ENCODE results near the gene GPR161.

DNA sequence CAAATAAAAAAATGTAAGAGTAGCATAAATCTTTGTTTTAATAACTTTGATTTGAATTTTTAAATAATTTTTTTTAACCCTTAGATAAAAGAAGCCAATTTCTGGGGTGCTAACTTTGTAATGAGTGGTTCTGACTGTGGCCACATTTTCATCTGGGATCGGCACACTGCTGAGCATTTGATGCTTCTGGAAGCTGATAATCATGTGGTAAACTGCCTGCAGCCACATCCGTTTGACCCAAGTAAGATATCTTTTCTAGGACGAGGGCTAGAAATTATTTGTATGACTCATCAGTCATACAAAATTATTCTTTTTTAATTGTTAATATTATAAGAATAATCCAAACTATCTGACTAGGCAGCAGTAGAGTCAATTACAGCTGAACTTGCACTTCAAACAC is 71.2 kb downstream of the GPR161 start:
- TF ChIP-seq, protein P1, sequence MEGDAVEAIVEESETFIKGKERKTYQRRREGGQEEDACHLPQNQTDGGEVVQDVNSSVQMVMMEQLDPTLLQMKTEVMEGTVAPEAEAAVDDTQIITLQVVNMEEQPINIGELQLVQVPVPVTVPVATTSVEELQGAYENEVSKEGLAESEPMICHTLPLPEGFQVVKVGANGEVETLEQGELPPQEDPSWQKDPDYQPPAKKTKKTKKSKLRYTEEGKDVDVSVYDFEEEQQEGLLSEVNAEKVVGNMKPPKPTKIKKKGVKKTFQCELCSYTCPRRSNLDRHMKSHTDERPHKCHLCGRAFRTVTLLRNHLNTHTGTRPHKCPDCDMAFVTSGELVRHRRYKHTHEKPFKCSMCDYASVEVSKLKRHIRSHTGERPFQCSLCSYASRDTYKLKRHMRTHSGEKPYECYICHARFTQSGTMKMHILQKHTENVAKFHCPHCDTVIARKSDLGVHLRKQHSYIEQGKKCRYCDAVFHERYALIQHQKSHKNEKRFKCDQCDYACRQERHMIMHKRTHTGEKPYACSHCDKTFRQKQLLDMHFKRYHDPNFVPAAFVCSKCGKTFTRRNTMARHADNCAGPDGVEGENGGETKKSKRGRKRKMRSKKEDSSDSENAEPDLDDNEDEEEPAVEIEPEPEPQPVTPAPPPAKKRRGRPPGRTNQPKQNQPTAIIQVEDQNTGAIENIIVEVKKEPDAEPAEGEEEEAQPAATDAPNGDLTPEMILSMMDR (conservative IDR thresholded peaks at IDR 0.05 in 1 of 2, IDR thresholded peaks at IDR 0.05 in 1 of 2; ENCODE audit: low read depth in 1 of 2, low read length in 2 of 2), result no peak
- TF ChIP-seq EZH2 (IDR thresholded peaks at IDR 0.05; ENCODE audit: low read length, missing control alignments), result no peak
